ENCODE data around the gene CYP3A4.

GRCh38 chr7:99755085-99755484 is 28.9 kb downstream of the CYP3A4 start:
- TF ChIP-seq, protein P1, sequence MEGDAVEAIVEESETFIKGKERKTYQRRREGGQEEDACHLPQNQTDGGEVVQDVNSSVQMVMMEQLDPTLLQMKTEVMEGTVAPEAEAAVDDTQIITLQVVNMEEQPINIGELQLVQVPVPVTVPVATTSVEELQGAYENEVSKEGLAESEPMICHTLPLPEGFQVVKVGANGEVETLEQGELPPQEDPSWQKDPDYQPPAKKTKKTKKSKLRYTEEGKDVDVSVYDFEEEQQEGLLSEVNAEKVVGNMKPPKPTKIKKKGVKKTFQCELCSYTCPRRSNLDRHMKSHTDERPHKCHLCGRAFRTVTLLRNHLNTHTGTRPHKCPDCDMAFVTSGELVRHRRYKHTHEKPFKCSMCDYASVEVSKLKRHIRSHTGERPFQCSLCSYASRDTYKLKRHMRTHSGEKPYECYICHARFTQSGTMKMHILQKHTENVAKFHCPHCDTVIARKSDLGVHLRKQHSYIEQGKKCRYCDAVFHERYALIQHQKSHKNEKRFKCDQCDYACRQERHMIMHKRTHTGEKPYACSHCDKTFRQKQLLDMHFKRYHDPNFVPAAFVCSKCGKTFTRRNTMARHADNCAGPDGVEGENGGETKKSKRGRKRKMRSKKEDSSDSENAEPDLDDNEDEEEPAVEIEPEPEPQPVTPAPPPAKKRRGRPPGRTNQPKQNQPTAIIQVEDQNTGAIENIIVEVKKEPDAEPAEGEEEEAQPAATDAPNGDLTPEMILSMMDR (IDR thresholded peaks at IDR 0.05) = no peak
- TF ChIP-seq POLR2A (IDR thresholded peaks at IDR 0.05) = no peak

Measured in esophagus squamous epithelium (tissue), 4 donors.